ENCODE data around the gene TRDMT1. TPM values are rescaled to one million over a fixed set of nuclear protein-coding genes. Genes with fewer than 3 reads are reported as not detected.

TRDMT1 gene
- total RNA-seq, 2 donors from 2014 or later, result 7.3 to 7.5 TPM

DNA sequence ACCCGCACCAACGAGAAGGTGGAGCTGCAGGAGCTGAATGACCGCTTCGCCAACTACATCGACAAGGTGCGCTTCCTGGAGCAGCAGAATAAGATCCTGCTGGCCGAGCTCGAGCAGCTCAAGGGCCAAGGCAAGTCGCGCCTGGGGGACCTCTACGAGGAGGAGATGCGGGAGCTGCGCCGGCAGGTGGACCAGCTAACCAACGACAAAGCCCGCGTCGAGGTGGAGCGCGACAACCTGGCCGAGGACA is 28.2 kb upstream of the TRDMT1 start:
- WGBS, 2 donors, result 0% methylated on average over 21 of the region's 21 CpGs; no CpG with 5 or more reads in 1 of the 2 donors
- no peaks in the 10 kb centered on the region for H3K9me3 ChIP-seq
- H3K27me3 ChIP-seq, result no peaks in the 10 kb centered on the region
- H3K36me3 ChIP-seq (replicated peaks in 1 of 2; ENCODE audit: insufficient read depth in 1 of 2, low read depth in 2 of 2), result peaks cover under 1 to 2% of the 10 kb centered on the region in 2 donors
- H3K4me3 ChIP-seq, result peak overlapping the region; percentile 42 to 52
- no peak for ATAC-seq
- intact Hi-C loops (cut with DNase I), result no loop called here
- DNase-seq, result no peak
- TF ChIP-seq, protein P1, sequence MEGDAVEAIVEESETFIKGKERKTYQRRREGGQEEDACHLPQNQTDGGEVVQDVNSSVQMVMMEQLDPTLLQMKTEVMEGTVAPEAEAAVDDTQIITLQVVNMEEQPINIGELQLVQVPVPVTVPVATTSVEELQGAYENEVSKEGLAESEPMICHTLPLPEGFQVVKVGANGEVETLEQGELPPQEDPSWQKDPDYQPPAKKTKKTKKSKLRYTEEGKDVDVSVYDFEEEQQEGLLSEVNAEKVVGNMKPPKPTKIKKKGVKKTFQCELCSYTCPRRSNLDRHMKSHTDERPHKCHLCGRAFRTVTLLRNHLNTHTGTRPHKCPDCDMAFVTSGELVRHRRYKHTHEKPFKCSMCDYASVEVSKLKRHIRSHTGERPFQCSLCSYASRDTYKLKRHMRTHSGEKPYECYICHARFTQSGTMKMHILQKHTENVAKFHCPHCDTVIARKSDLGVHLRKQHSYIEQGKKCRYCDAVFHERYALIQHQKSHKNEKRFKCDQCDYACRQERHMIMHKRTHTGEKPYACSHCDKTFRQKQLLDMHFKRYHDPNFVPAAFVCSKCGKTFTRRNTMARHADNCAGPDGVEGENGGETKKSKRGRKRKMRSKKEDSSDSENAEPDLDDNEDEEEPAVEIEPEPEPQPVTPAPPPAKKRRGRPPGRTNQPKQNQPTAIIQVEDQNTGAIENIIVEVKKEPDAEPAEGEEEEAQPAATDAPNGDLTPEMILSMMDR (IDR thresholded peaks at IDR 0.05), result no peak
- no peak for TF ChIP-seq POLR2A (IDR thresholded peaks at IDR 0.05)
- peak overlapping the region; percentile 90 to 98 (median 92) for H3K27ac ChIP-seq
- peaks cover 73% of the 10 kb centered on the region for H3K4me1 ChIP-seq

DNA sequence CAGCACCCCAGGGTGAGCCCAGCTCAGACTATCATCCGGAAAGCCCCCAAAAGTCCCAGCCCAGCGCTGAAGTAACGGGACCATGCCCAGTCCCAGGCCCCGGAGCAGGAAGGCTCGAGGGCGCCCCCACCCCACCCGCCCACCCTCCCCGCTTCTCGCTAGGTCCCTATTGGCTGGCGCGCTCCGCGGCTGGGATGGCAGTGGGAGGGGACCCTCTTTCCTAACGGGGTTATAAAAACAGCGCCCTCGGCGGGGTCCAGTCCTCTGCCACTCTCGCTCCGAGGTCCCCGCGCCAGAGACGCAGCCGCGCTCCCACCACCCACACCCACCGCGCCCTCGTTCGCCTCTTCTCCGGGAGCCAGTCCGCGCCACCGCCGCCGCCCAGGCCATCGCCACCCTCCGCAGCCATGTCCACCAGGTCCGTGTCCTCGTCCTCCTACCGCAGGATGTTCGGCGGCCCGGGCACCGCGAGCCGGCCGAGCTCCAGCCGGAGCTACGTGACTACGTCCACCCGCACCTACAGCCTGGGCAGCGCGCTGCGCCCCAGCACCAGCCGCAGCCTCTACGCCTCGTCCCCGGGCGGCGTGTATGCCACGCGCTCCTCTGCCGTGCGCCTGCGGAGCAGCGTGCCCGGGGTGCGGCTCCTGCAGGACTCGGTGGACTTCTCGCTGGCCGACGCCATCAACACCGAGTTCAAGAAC is 27.7 kb upstream of the TRDMT1 start:
- Histone ChIP-seq H3K36me3 (replicated peaks in 1 of 2; ENCODE audit: insufficient read depth in 1 of 2, low read depth in 2 of 2) (no peaks in the 10 kb centered on the region), H3K9me3 (no peaks in the 10 kb centered on the region), H3K4me1 (peaks cover 70% of the 10 kb centered on the region), H3K4me3 (peak overlapping the region; percentile 42 to 52), H3K27me3 (no peaks in the 10 kb centered on the region), H3K27ac (peak overlapping the region; percentile 60 to 98 (median 90))
- TF ChIP-seq POLR2A (IDR thresholded peaks at IDR 0.05), result peak; percentile 40 to 88 (median 78)
- TF ChIP-seq, protein P1 (IDR thresholded peaks at IDR 0.05), result no peak
- WGBS, 2 donors, result 0 to 1% methylated on average over 17 to 72 of the region's 72 CpGs
- DNase-seq (peak; percentile 67 to 84 (median 72)), ATAC-seq (peak; percentile 18)
- intact Hi-C loops (cut with DNase I), result no loop called here

DNA sequence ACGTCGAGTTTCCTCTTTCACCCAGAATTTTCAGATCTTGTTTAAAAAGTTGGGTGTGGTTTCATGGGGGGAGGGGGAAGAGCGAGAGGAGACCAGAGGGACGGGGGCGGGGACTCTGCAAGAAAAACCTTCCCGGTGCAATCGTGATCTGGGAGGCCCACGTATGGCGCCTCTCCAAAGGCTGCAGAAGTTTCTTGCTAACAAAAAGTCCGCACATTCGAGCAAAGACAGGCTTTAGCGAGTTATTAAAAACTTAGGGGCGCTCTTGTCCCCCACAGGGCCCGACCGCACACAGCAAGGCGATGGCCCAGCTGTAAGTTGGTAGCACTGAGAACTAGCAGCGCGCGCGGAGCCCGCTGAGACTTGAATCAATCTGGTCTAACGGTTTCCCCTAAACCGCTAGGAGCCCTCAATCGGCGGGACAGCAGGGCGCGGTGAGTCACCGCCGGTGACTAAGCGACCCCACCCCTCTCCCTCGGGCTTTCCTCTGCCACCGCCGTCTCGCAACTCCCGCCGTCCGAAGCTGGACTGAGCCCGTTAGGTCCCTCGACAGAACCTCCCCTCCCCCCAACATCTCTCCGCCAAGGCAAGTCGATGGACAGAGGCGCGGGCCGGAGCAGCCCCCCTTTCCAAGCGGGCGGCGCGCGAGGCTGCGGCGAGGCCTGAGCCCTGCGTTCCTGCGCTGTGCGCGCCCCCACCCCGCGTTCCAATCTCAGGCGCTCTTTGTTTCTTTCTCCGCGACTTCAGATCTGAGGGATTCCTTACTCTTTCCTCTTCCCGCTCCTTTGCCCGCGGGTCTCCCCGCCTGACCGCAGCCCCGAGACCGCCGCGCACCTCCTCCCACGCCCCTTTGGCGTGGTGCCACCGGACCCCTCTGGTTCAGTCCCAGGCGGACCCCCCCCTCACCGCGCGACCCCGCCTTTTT is 26.9 kb upstream of the TRDMT1 start, which contains the start of gene VIM:
TSS of gene VIM (plus strand) at position 151 of the 925 bp plus-strand sequence. CDS start 1,182 bp downstream, outside the sequence.
- Histone ChIP-seq H3K4me3 (peak within 1 kb of the TSS; percentile 42 to 52), H3K9me3 (no peaks in the 10 kb centered on the region), H3K36me3 (replicated peaks in 1 of 2; ENCODE audit: insufficient read depth in 1 of 2, low read depth in 2 of 2) (no peaks in the 10 kb centered on the region), H3K27me3 (no peaks in the 10 kb centered on the region), H3K27ac (peak within 1 kb of the TSS; percentile 48 to 98 (median 90)), H3K4me1 (peaks cover 62% of the 10 kb centered on the region)
- TF ChIP-seq, protein P1 (IDR thresholded peaks at IDR 0.05), result peak in 2 of 7 experiments; percentile 20 to 27
- peak in 2 of 3 donors; percentile 46 to 52 for TF ChIP-seq POLR2A (IDR thresholded peaks at IDR 0.05)
- intact Hi-C loops (cut with DNase I), result no loop called here
- 0 to 1% methylated on average over 47 to 77 of the region's 77 CpGs for WGBS, 2 donors
- peak; percentile 75 to 86 (median 78) for DNase-seq
- peak; percentile 43 for ATAC-seq

DNA sequence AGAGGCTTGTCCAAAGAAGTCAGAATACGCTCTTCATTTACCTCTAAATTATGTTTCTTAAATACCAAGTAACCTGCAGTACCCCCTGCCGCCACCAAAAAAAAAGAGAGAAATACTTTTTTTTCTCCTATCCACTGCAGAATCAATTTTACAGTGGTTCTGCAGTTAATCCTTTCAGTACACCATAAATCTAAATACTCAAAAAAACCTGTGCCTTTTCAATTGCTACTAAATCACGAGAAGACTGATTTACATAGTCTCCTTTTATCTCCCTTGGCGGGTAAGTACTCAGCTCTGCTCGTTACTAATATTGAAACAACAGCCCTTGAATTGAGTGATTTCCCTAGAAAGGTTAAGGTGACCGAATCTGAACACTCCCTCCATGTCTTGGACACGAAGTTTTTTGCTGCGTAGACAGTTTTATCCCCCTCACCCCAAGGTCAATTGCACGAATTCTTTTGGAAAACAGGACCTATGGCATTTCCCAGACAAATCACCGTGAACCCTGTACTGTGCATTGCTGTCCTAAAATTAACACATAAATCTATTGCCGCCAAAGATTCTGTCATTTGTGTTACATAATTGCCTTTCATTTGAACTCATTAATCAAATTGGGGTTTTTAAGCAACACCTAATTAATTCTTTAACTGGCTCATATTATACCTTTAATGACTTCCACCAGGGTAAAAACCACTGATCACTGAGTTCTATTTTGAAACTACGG is 26.1 kb upstream of the TRDMT1 start:
- intact Hi-C loops (cut with DNase I), result no loop called here
- Histone ChIP-seq H3K4me3 (peak overlapping the region; percentile 42 to 52), H3K27me3 (no peaks in the 10 kb centered on the region), H3K9me3 (no peaks in the 10 kb centered on the region), H3K27ac (peak overlapping the region; percentile 30 to 98 (median 90)), H3K4me1 (peaks cover 54% of the 10 kb centered on the region), H3K36me3 (replicated peaks in 1 of 2; ENCODE audit: insufficient read depth in 1 of 2, low read depth in 2 of 2) (no peaks in the 10 kb centered on the region)
- 12 to 13% methylated on average over 12 of the region's 12 CpGs for WGBS, 2 donors
- TF ChIP-seq POLR2A (IDR thresholded peaks at IDR 0.05), result no peak
- TF ChIP-seq, protein P1 (IDR thresholded peaks at IDR 0.05), result peak in 6 of 7 experiments; percentile 24 to 70 (median 33)
- ATAC-seq, result no peak
- DNase-seq, result no peak
